ENCODE results near the gene ATP2C2.

ATP2C2 gene

GRCh38 chr16:84427553-84427952 lies 59.2 kb downstream of the ATP2C2 start:
- no peak for DNase-seq (ENCODE audit: low read depth)
- no peak overlapping the region for H3K4me3 ChIP-seq (ENCODE audit: low read depth, low read length)

GRCh38 chr16:84430860-84431259 lies 62.5 kb downstream of the ATP2C2 start:
- no peak for DNase-seq (ENCODE audit: low read depth)
- H3K4me3 ChIP-seq (ENCODE audit: low read depth, low read length), result no peak overlapping the region
- TF ChIP-seq, protein P1, sequence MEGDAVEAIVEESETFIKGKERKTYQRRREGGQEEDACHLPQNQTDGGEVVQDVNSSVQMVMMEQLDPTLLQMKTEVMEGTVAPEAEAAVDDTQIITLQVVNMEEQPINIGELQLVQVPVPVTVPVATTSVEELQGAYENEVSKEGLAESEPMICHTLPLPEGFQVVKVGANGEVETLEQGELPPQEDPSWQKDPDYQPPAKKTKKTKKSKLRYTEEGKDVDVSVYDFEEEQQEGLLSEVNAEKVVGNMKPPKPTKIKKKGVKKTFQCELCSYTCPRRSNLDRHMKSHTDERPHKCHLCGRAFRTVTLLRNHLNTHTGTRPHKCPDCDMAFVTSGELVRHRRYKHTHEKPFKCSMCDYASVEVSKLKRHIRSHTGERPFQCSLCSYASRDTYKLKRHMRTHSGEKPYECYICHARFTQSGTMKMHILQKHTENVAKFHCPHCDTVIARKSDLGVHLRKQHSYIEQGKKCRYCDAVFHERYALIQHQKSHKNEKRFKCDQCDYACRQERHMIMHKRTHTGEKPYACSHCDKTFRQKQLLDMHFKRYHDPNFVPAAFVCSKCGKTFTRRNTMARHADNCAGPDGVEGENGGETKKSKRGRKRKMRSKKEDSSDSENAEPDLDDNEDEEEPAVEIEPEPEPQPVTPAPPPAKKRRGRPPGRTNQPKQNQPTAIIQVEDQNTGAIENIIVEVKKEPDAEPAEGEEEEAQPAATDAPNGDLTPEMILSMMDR (IDR thresholded peaks at IDR 0.05; ENCODE audit: low read depth, low read length, missing control alignments), result no peak

More at GRCh38 chr16:84427553-84427952, 59.2 kb downstream of the ATP2C2 start:
- TF ChIP-seq, protein P1 (IDR thresholded peaks at IDR 0.05; ENCODE audit: low read depth, low read length, missing control alignments), result no peak

DNA sequence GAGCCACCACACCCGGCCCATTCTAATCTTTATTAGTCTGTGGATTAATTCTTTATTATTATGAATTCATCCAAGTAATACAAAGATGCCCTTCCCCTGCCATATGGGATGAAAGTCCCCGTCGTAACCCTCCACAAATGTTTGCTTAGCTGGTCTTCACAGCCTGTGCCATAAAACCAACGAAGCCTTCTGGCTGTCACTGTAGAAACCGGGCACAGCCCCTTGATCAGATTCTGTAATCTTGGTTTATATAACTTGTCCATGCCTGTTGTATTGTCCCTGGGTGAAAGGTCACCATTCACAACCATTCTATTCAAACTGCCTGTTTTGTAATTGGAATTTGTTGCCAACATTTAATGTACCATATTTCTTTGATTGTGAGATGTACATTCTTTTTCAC lies 66.5 kb downstream of the ATP2C2 start:
- TF ChIP-seq, protein P1 (IDR thresholded peaks at IDR 0.05; ENCODE audit: low read depth, low read length, missing control alignments), result no peak
- no peak for DNase-seq (ENCODE audit: low read depth)
- H3K4me3 ChIP-seq (ENCODE audit: low read depth, low read length), result no peak overlapping the region

DNA sequence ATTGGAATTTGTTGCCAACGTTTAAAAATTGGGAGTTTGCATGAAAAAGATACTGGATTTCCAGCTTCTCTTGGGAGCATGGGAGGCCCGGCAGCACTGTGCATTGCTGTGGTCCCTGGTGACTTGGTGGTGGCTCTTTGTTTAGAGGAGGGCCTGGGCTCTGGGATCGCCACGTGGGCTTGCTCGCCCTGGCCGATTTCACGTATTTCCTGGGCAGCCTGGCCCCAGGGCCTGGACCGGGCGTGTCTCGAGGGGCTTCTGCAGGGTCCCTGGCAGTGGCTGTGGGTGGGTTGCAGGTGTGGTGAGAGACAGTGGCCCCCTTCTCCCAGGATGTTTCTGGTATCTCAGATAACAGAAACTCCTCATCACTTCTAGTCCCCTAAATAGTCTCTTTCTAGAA lies 67.9 kb downstream of the ATP2C2 start:
- H3K4me3 ChIP-seq (ENCODE audit: low read depth, low read length), result no peak overlapping the region
- TF ChIP-seq, protein P1 (IDR thresholded peaks at IDR 0.05; ENCODE audit: low read depth, low read length, missing control alignments), result no peak
- DNase-seq (ENCODE audit: low read depth), result no peak

DNA sequence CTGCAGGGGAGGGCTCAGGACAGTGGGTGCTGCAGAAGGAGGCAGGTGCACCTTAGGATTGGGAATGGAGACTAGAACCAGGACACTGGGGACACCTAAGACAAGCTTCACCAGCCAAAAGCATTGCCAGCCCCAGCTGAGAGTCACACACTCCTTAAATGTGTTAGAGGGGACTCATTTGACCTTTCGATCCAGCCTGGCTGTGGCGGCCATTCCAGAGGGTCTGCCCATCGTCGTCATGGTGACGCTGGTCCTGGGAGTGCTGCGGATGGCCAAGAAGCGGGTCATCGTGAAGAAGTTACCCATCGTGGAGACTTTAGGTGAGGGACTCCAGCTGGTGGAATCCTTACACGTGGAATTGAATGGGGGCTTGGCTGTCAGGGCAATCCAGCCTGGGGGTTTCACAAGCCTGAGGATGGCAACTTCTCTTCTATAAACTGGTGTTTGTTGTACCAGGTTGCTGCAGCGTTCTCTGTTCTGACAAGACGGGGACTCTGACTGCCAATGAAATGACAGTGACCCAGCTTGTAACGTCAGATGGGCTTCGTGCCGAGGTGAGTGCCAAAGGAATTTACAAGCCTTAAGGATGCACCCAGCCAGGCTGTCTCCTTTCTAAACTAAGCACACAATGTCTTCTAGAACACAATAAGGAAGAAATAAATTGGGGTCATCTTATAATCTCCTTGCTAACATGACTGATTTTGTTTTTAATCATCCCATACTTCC lies 70.8 kb downstream of the ATP2C2 start:
- H3K4me3 ChIP-seq (ENCODE audit: low read depth, low read length), result no peak overlapping the region

GRCh38 chr16:84442416-84443145 lies 74.2 kb downstream of the ATP2C2 start:
- TF ChIP-seq, protein P1 (IDR thresholded peaks at IDR 0.05; ENCODE audit: low read depth, low read length, missing control alignments), result no peak
- no peak overlapping the region for H3K4me3 ChIP-seq (ENCODE audit: low read depth, low read length)
- no peak for DNase-seq (ENCODE audit: low read depth)

More for the DNA sequence above, 70.8 kb downstream of the ATP2C2 start:
- TF ChIP-seq, protein P1 (IDR thresholded peaks at IDR 0.05; ENCODE audit: low read depth, low read length, missing control alignments), result no peak
- DNase-seq (ENCODE audit: low read depth), result no peak

All from GM12864 (cell line).